Endothelial cell of umbilical vein (primary cell): Measurements from ENCODE around the gene WIPF3.

Source experiments
- EZH2 ChIP-seq: IDR thresholded peaks from 2 replicates; pipeline ENCODE4 v1.6.1; 2012; ENCODE audit warnings: borderline replicate concordance, low read depth, mild to moderate bottlenecking, moderate library complexity, low read length, inconsistent platforms; ENCODE audit not compliant: severe bottlenecking
- FOS ChIP-seq: IDR thresholded peaks from 2 replicates; pipeline ENCODE4 v1.6.1; 2011; ENCODE audit warnings: mild to moderate bottlenecking, low read length, moderate library complexity, borderline replicate concordance; ENCODE audit not compliant: insufficient read depth
- JUN ChIP-seq: IDR thresholded peaks from 2 replicates; pipeline ENCODE4 v1.6.1; 2011; ENCODE audit warnings: borderline replicate concordance, low read depth; ENCODE audit not compliant: insufficient read length, insufficient read depth
- MAX ChIP-seq: IDR thresholded peaks from 2 replicates; pipeline ENCODE4 v1.6.1; 2011; ENCODE audit not compliant: insufficient read depth, insufficient read length
- MYC ChIP-seq: IDR thresholded peaks from one replicate; pipeline ENCODE4 v1.6.1; 2011; ENCODE audit warnings: mild to moderate bottlenecking, low read depth, low read length
- POLR2A ChIP-seq: IDR thresholded peaks from 2 replicates; pipeline ENCODE4 v1.6.1; 2012; ENCODE audit warnings: low read depth, mild to moderate bottlenecking, control low read depth, low read length
- POLR2AphosphoS5 ChIP-seq: IDR thresholded peaks from 2 replicates; pipeline ENCODE4 v1.6.1; 2012; ENCODE audit warnings: low read depth, mild to moderate bottlenecking, control low read depth, low read length, moderate library complexity; ENCODE audit not compliant: insufficient read depth
- TF ChIP-seq, protein P1 (sequence below), 2 donors: IDR thresholded peaks; 1 replicate in 1 of 2; 2 replicates in 1 of 2; pipeline ENCODE4 v1.5.1; 2011; ENCODE audit warnings: low read length in 2 of 2, mild to moderate bottlenecking in 2 of 2, moderate library complexity in 2 of 2, control low read depth in 1 of 2, inconsistent platforms in 1 of 2, low read depth in 1 of 2; ENCODE audit not compliant: insufficient read depth in 1 of 2; ENCODE audit errors: extremely low read depth in 1 of 2

DNA sequence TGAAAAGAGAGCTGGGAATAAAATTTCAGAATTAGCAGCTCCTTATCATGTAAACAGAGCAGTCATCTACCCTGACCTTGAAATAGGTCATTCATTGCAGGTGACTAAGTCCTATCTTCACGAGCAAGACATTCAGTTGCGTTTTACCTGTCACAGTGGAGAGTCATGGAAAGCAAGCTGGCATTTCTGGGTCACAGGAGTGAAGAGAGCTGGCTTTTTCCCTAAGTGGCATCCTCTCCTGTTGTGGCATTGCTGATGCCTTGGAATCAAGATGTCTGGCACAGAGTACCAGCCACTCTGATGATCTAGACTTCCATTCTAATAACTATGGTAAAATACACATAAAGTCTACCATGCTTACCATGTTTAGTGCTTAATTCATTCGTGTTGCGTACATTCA, 112.5 kb downstream of the WIPF3 start:
- no peak for TF ChIP-seq POLR2A
- TF ChIP-seq, protein P1, sequence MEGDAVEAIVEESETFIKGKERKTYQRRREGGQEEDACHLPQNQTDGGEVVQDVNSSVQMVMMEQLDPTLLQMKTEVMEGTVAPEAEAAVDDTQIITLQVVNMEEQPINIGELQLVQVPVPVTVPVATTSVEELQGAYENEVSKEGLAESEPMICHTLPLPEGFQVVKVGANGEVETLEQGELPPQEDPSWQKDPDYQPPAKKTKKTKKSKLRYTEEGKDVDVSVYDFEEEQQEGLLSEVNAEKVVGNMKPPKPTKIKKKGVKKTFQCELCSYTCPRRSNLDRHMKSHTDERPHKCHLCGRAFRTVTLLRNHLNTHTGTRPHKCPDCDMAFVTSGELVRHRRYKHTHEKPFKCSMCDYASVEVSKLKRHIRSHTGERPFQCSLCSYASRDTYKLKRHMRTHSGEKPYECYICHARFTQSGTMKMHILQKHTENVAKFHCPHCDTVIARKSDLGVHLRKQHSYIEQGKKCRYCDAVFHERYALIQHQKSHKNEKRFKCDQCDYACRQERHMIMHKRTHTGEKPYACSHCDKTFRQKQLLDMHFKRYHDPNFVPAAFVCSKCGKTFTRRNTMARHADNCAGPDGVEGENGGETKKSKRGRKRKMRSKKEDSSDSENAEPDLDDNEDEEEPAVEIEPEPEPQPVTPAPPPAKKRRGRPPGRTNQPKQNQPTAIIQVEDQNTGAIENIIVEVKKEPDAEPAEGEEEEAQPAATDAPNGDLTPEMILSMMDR (IDR thresholded peaks at IDR 0.05; ENCODE audit: extremely low read depth in 1 of 2, insufficient read depth in 1 of 2, low read depth in 1 of 2, low read length in 2 of 2), result no peak
- no peak for TF ChIP-seq POLR2AphosphoS5
- TF ChIP-seq EZH2, result no peak
- TF ChIP-seq MAX, result no peak
- no peak for TF ChIP-seq MYC
- no peak for TF ChIP-seq FOS
- no peak for TF ChIP-seq JUN
